Gastroesophageal sphincter (tissue), 3 donors: ENCODE results near the gene FOSL2.

Experiments
- CTCF ChIP-seq, 4 experiments: fragments of 200-600 bp in 2 of 4; fragments of 450-650 bp in 2 of 4; sonication (generic) in 1 of 4; IDR thresholded peaks; one replicate each; pipeline ENCODE4 v1.5.1; 2017 to 2019; ENCODE audit warnings: antibody characterized with exemption in 4 of 4, mild to moderate bottlenecking in 2 of 4, moderate library complexity in 2 of 4
- EP300 ChIP-seq: sonication (generic); formaldehyde crosslinking; IDR thresholded peaks from one replicate; pipeline ENCODE4 v1.6.1; 2017; ENCODE audit warnings: antibody characterized with exemption, mild to moderate bottlenecking
- POLR2A ChIP-seq, 2 donors: fragments of 450-650 bp; IDR thresholded peaks; one replicate each; pipeline ENCODE4 v1.6.1; 2017; ENCODE audit warnings: antibody characterized with exemption in 2 of 2, mild to moderate bottlenecking in 2 of 2, moderate library complexity in 1 of 2
- POLR2AphosphoS5 ChIP-seq: sonication (generic); formaldehyde crosslinking; IDR thresholded peaks from one replicate; pipeline ENCODE4 v1.6.1; 2017; ENCODE audit warnings: antibody characterized with exemption

- TF ChIP-seq CTCF (IDR thresholded peaks at IDR 0.05) (peak in 3 of 4 experiments; percentile 19 to 33 (median 21)), POLR2A (IDR thresholded peaks at IDR 0.05) (no peak), EP300 (no peak), POLR2AphosphoS5 (peak; percentile 52)
These were observed 20.7 kb downstream of the FOSL2 start for GRCh38 chr2:28413152-28413898.
